Left ventricle myocardium superior (tissue), 1 donor: ENCODE measurements around the gene SPECC1L. TPM values are rescaled to one million over a fixed set of nuclear protein-coding genes. Genes with fewer than 3 reads are reported as not detected.
"Not testable (repeated sequence)": the region's sequence is repeated elsewhere in the genome, so short reads cannot be mapped to it uniquely, and the experiment has no call there.

ENCODE experiments used
- ATAC-seq: fragments of 200-7000 bp; cut with Tn5 transposase; one replicate; pipeline ENCODE4 v1.9.1; 2020; ENCODE audit warnings: mild to moderate bottlenecking, moderate library complexity
- DNase-seq: peaks from one replicate; pipeline ENCODE4 v3.0.0-alpha.2; 2020
- intact Hi-C: fragments of 100-400 bp; cut with micrococcal nuclease; formaldehyde crosslinking; loops from one replicate; pipeline ENCODE4 v1.11.0; 2022
- total RNA-seq: library from RNA; stranded (reverse); fragmentation: NEBNext Ultra II Directional; extraction: Animal tissue kit (Norgen Biotek cat#: 25700); gene quantifications from one replicate; pipeline ENCODE4 v1.2.1, GENCODE V29; 2021
- donor health status: DM: no; HTN: yes; CAD: no; lungs with severe emphysema.

SPECC1L gene
- total RNA-seq, 1 donor from 2014 or later, result 52.0 TPM

- intact Hi-C loops, ATAC-seq, DNase-seq: not testable (repeated sequence)
Observed at GRCh38 chr22:24273031-24273430, 2.4 kb downstream of the SPECC1L start.

GRCh38 chr22:24273906-24274305 lies 3.3 kb downstream of the SPECC1L start:
- ATAC-seq, DNase-seq, intact Hi-C loops: not testable (repeated sequence)

- intact Hi-C loops, ATAC-seq, DNase-seq: not testable (repeated sequence)
Observed at GRCh38 chr22:24274696-24275405, 4.2 kb downstream of the SPECC1L start.

- ATAC-seq, intact Hi-C loops, DNase-seq: not testable (repeated sequence)
Observed at GRCh38 chr22:24280363-24280762, 9.7 kb downstream of the SPECC1L start.

- intact Hi-C loops, result no loop called here
- DNase-seq (no peak), ATAC-seq (no peak)
Observed at GRCh38 chr22:24282401-24282800, 11.8 kb downstream of the SPECC1L start.

- intact Hi-C loops, result no loop called here
- no peak for ATAC-seq
- DNase-seq, result no peak
Observed at GRCh38 chr22:24284747-24285203, 14.1 kb downstream of the SPECC1L start.

GRCh38 chr22:24285245-24285644 lies 14.6 kb downstream of the SPECC1L start:
- ATAC-seq (peak; percentile 39), DNase-seq (no peak)
- intact Hi-C loops, result no loop called here

- intact Hi-C loops, DNase-seq: not testable (repeated sequence)
- ATAC-seq, result peak; percentile 57
Observed at GRCh38 chr22:24287212-24287611, 16.6 kb downstream of the SPECC1L start.

- peak; percentile 2 for ATAC-seq
Observed at GRCh38 chr22:24287801-24288200, 17.2 kb downstream of the SPECC1L start.

GRCh38 chr22:24289114-24289513 lies 18.5 kb downstream of the SPECC1L start:
- ATAC-seq (peak; percentile 65), DNase-seq (no peak)
- intact Hi-C loops, result no loop called here

More at GRCh38 chr22:24287801-24288200, 17.2 kb downstream of the SPECC1L start:
- DNase-seq, intact Hi-C loops: not testable (repeated sequence)

- no peak for DNase-seq
- ATAC-seq, result peak; percentile 8
- intact Hi-C loops, result no loop called here
Observed at GRCh38 chr22:24289741-24290163, 19.1 kb downstream of the SPECC1L start.

GRCh38 chr22:24290459-24290858 lies 19.8 kb downstream of the SPECC1L start:
- DNase-seq, result no peak
- intact Hi-C loops, result no loop called here
- no peak for ATAC-seq

- intact Hi-C loops, result no loop called here
- ATAC-seq (no peak), DNase-seq (no peak)
Observed at GRCh38 chr22:24291515-24292201, 21.0 kb downstream of the SPECC1L start.

- ATAC-seq, DNase-seq, intact Hi-C loops: not testable (repeated sequence)
Observed at GRCh38 chr22:24292202-24292830, 21.7 kb downstream of the SPECC1L start.

GRCh38 chr22:24294913-24295312 lies 24.3 kb downstream of the SPECC1L start:
- DNase-seq, intact Hi-C loops: not testable (repeated sequence)
- ATAC-seq, result peak; percentile 48

- intact Hi-C loops, ATAC-seq, DNase-seq: not testable (repeated sequence)
Observed at GRCh38 chr22:24298497-24299155, 28.0 kb downstream of the SPECC1L start.

- intact Hi-C loops, DNase-seq, ATAC-seq: not testable (repeated sequence)
Observed at GRCh38 chr22:24300522-24300921, 29.9 kb downstream of the SPECC1L start.

- DNase-seq (no peak), ATAC-seq (no peak)
- intact Hi-C loops, result no loop called here
Observed at GRCh38 chr22:24302591-24302990, 32.0 kb downstream of the SPECC1L start.

GRCh38 chr22:24303007-24303406 lies 32.4 kb downstream of the SPECC1L start:
- intact Hi-C loops, result no loop called here
- DNase-seq, result no peak
- peak; percentile 34 for ATAC-seq
